SKM-1 treated with dmso at 0.1 percent for 144 hours (cell line): ENCODE results near the gene PIM2.

Source experiments
- DNase-seq: peaks from one replicate; lab custom pipeline; 2025; ENCODE audit not compliant: unreplicated experiment; lab: John Stamatoyannopoulos, UW

Gene PIM2

DNA sequence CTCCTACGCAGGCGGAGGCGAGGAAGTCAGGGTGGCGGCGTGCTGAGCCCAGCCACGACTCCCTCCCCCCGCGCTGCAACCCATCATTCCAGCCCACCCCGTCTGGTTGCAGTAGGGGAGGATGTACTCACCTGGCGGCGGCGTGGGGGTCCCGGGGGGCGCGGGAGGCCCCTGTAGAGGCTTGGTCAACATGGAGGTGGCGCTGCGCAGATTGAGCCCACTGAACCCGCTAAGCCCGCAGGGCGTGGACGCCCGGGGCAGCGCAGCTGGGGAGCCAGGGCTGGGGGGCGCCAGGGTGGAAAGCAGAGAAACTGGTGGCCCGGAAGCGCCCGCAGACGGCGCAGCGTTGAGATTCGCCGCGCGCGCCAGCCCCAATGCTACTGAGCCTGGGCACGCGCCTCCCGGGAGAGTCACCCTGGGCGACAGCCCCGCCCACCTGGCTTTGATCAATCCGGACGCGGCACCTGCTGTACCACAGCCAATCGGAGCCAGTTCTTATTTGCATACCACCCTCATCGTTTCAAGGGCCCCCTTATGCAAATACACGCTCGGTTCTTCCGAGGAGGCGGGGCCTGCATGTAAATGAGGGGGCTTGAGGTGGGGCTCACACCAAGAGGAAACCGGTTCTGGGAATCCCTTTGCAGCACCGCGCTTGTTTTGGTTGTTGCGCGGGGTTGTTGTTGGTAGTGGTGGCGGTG is at the start of gene PIM2:
PIM2 (minus strand) TSS at position 382 of the 698 bp plus-strand sequence; CDS start at position 192, 190 bp downstream.
- peak; percentile 84 for DNase-seq

DNA sequence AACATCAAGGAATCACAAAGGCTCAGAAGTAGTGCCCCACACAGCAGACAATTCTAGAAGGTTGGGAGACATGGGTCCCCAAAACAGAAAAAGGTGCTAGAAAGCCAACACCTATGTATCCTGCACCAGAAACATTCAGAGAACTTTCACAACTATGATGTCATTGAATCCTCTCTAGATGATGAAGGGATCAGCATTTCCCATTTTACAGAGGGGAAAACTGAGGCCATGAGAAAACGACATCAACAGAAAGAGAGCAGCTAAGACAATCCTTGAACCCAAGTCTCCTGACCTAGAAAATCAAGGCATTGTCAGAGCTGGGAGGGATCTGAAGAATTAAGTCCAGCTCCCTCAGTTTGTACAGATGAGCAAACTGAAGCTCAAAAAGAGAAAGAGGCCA is 49.6 kb upstream of the PIM2 start:
- no peak for DNase-seq

DNA sequence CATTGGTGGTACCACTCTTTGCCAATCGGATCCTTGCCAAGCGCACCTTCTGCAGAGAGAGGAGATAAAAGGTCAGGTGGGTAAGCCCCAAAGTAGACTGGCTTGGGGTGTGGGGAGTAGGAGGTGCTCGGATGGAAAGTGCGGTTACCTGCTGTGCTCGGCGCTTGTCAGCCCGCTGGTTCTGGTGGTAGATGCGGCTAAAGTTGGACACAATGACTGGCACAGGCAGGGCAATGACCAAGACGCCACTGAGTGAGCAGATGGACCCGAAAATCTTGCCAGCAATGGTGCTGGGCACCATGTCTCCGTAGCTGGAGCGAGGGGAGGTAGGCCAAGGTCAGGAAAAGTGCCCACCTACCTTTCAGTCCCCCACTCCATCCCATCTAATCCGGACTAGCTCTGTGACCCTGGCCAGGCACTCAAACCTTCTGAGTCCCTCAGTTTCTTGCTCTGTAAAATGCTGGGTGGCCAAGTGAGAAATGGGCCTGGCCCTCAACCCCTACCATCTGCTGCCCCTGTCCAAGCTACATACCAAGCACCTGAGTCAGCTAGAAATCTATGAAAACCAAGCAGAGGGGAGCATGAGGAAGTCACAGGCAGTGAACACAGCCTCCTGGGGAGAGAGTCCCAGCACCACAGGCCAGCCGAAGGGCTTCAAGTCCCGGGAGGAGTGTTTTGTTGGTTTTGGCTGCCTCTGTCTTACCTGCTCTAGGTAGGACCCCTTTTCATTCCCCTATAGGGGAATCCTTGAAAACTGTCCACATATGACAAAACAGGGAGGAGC is 48.2 kb upstream of the PIM2 start:
- no peak for DNase-seq

DNA sequence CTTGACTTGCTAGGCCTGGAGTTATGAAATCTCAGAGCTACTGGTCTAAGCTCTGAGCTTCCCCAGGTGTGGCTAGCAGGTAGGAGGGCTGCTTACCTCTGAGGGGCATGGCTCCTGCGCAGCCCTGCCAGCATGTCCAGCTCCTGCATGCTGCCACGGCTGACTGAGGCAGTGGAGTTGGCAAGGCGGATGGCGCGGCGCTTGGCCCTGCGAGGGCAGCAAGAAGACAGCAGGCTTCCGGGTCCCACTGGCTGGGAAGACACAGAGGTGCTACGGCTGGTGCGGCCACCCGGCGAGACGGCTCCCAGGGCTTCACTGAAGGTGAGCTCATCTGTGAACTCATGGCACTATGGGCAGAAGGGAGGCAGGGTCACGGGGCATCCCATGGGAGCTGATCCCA is 47.1 kb upstream of the PIM2 start:
- DNase-seq, result no peak

DNA sequence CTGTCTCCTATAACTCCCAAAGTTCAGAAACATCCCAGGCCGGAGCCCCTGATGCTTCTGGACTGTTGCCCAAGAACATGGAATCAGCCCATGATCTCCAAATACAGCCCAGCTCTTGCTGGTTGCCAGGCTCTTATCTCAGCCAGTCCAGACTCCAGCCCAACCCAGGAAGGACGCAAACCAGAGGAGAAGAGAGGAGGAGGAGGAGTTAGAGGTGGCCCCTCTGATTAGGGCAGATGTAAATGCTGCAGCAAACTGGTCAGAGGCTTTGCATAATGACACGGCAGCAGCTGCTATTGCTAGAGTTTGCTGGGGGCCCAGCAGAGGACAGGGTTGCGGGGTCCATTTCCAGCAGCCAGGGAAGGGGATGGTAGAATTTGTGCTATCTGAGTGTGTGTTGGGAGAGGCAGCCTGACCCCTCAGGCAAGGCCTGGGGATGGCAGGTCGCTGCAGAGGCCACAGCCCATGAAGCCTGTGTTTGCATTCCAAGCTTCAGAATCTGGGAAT is 42.8 kb upstream of the PIM2 start:
- DNase-seq, result no peak

DNA sequence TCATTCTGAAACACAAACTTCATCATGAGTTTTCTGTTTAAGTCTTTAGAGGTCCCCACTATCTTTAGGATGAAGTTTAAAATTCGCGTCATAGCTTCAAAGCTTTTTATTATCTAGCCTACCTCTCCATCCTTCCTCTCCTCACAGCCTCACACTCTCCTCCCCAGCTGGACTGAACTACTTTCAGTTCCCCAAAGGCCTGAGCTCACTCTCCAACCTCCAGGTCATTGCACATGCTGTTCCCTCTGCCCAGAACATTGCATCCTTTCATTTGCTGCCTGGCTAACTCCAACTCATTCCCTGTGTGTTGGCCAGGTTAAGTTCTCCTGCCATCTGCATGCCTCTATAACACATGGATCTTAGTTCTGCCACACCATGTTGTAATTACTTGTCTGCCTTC is 41.5 kb upstream of the PIM2 start:
- no peak for DNase-seq

DNA sequence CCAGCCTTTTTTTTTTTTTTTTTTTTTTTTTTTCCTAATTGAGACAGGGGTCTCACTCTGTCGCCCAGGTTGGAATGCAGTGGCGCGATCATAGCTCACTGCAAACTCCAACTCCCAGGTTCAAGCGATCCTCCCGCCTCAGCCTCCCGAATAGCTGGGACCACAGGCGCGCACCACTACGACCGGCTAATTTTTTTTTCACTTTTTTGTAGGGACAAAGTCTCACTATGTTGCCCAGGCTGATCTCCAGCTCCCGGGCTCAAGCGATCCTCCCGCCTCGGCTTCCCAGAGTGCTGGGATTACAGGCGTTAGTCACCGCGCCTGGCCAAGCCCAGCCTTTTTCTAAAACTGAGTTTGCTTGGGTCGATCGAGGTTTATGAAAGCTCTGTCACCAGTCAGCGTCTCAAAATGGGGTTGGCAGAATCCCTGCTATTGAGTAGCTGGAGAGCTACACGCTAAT is 39.8 kb upstream of the PIM2 start:
- no peak for DNase-seq

DNA sequence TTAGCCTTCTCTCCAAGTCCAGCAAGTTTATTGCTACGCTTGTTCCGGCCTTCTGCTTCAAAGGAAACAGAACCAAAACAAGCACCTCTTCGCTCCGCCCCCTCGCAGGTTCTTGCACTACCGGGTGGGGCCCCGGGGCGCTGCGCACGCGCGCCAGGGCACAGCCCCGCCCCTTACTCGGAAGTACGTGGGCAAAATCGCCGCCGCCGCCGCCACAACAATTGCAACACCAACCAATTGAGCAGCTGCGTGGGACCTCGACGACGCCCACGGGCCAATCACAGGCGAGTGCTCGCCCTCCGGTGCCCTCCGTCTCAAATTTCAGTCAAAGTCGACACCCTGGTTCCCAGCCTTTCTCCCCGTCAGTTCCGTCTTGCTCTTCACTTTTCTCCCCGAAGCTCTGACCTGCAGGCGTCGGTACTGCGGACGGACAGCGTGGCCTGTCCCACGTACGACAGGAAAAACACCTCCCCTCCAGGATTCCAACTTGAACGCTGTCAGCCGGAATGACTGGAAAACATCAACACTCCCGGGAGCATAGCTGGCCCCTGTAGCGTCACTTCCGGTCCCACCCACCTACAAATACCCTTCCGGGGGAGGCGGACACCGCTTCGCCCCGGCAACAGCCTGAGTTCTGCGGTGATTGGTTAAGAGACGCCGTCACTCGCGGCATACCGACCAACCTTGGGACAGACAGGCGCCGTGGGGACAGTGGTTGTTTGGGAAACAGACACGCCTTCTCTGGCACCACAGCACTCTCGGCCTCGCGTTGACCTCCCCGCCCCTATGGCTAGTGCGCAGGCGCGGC is 39.2 kb upstream of the PIM2 start:
- peak; percentile 89 for DNase-seq

DNA sequence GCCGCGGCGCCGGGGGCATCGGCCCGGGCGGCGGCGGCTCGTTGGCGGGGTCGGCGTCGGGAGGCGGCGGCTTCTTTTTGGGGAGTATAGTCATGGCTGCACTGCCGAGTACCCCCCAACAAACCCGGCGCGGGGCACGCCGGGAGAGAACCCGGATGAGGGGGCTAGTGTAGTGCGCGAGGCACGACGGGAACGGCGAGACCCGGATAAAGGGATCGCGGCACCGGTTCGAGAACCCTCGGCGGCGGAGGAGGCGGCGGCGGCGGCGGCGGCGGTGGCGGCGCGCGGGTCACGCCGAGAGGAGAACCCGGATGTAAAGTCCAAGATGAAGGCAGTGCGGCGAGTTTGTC is 38.6 kb upstream of the PIM2 start, which contains the start of gene OTUD5:
OTUD5 (minus strand) TSS at position 131 of the 350 bp plus-strand sequence; CDS start at position 94, 37 bp downstream.
- no peak for DNase-seq

DNA sequence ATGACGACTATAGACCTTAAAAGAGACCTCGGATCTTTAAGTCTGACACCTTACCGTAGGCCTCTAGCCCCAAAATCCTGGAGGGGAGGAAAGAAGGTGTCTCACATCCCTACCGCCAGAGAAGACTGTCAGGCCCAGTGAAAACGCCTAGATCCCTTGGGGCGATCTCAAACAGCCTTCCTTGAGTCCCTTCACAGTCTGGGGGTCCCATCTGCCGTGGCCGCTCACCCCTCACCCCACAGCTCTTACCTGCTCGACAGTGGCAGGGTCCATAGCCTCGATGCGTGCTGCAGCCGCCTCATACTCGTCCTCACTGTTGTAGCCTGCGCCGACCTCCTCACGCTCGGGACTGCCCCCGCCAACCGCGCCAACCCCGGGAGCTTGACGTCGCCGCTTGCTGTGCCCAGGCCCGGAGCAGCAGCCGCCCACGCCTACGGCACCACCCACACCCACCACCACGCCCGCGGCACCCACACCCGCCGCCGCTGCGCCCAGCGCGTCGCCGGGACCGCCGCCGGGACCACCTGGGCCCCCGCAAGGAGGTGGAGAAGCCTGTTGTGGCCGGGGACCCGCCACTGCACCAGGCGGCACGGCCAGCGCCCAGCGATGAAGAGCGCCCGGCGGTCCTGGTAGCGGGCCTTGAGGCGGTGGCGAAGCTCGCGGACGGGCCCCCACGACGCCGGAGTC is 38.0 kb upstream of the PIM2 start:
- DNase-seq, result no peak

DNA sequence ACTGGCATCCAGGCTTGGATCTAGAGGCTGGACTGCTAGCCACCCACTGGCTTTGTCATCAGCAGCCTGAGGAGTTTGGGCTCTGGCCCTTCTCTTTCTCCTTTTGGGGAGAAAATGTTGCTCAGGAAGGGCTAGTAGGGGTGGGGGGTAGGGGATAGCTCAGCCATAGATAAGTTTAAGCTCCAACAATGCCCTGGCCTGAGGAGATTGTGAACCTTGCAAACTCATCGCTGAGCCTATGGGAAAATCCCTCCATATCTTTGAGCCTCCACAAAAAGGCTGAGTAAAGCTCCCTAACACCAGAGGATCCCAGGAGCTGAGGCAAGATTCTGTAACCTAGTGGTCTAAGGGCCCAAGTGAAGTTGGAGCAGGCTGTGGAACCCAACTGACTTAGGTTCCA is 29.8 kb upstream of the PIM2 start:
- DNase-seq, result no peak

DNA sequence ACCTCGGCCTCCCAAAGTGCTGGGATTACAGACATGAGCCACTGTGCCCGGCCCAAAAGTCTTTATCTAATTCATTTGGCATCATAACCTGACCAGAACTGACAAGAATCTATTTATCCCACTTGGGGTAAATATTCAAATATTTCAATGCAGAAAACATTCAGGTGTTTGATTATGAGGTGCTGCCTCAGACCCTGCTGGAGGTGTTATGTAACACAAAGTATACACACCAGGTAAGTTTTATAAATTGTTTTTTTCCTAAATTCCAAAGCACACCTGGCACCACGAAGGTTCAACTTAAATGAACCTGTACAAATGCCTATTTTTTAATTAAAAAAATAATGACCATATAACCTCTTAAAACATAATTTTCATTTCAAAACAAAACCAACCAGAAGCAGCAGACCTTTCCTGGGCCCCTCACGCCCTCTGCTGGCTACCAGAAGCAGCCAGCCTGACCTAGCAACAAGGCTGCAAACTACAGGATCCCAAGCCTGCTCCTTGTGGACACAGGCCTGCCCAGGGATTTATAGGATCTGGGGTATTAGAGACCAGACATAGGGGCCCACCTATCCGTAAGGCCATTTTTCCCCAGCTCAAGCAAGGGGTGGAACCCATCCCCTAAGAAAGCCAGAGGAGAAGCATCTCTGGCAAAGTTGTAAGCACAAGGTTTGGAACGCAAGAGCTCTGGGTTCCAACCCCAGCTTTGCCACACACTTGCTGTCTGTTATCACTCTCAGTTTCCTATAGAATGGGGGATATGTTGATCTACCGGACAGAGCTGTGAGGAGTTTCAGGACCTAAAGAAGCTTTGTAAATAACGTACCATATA is 26.9 kb upstream of the PIM2 start:
- peak; percentile 36 for DNase-seq

DNA sequence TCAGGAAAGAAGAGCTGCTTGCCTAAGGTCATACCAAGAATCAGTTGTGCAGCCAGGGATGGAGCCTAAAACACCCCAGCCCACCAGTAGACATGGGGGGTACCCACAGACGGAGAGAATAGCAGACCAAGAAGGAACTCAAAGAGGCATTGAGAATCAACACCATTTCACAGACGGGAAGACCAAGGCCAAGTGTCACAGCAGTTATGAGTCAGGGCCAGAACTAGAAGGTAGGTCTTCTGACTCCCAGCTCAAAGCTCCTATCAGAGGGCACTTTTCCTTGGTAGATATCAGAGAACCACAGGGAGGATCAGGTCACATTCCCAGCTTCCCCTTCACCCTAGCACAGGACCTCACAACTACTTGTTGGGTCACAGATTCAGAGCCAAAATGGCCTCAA is 24.1 kb upstream of the PIM2 start:
- no peak for DNase-seq

DNA sequence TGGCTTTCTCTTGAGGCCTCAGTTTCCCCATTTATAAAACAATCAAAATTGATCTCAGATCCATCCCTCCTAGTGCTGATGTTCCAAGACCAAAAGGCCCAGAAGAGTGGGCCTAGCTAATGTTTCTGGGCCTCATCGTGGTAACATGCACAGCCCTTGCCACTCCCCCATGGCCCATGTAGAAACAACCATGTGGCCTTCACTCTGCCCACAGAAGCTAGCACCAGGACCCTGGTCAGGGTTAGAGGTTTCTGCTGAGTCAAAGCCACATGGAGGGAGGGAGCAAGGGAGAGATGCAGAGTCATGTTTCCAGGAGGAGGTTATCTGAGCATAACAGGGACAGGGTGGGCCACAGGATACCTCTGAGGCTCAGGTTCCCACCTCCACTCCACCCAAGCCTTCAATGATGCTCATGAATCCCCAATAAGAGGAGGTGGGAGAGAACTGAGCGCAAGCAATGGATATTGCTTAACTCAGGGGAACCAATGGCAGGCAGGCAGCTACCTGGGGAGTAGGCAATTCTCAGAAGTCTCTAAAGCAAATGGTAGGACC is 21.7 kb upstream of the PIM2 start:
- DNase-seq, result no peak

DNA sequence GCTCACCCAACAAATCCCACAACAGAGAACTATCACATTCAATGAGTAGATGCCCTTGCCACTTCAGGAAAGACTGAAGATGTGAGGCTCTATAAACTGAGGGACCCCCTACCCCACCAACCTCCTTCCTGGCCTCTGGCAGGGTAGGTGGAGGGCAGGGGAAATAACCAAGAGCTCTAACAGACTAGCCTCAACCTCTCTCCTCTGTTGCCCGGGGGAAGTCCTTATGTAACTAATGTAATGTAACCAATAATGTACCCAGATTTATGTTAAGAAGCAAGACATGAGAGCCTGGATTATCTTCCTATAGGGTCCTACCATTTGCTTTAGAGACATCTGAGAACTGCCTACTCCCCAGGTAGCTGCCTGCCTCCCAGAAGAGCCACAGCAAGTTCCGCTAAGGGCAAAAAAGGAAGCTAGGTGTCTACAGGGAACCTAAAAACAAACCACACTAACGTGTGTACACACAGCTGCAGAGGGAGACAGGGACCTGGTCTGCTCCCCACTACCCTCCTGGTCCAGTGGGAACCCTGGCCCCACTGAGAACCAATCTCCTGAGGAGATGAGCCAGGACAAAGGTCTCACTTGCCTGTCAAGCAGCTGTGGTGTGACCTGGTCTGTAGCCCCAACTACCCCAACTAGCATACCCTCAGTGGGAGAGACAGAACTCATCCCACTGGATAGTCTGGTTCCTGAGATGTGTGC is 20.9 kb upstream of the PIM2 start:
- DNase-seq, result no peak

DNA sequence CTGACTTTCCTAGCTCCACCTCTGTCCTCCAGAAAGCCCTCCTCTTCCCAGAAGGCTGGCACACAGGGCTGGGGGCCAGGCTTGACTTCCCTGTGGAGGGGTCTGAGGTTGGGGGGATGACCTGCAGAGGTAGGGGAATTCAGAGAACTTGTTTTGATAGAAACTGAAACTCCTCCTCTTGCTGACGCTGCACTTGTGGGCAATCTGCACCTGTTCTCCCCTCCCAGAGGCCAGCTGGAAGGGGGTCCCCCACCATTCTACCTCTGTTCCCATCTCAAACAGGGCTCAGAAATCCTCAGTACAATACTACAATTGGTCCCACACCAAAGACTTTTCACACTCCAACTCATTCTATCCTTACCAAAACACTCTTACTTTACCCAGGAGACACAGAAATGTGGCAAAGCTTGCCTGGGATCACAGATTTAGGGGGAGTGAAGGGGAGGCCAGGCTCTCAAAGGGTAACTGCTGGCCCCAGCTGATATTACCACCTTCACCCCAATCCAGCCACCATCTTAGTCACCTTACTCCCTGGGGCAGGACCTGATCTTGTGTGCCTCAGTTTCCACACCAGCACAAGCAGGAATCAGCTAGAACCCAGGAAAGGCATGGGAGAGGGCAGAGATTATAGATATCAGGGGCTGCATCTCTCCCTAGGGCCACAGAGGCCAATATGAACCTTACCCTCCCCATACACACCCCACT is 20.0 kb upstream of the PIM2 start:
- DNase-seq, result no peak

DNA sequence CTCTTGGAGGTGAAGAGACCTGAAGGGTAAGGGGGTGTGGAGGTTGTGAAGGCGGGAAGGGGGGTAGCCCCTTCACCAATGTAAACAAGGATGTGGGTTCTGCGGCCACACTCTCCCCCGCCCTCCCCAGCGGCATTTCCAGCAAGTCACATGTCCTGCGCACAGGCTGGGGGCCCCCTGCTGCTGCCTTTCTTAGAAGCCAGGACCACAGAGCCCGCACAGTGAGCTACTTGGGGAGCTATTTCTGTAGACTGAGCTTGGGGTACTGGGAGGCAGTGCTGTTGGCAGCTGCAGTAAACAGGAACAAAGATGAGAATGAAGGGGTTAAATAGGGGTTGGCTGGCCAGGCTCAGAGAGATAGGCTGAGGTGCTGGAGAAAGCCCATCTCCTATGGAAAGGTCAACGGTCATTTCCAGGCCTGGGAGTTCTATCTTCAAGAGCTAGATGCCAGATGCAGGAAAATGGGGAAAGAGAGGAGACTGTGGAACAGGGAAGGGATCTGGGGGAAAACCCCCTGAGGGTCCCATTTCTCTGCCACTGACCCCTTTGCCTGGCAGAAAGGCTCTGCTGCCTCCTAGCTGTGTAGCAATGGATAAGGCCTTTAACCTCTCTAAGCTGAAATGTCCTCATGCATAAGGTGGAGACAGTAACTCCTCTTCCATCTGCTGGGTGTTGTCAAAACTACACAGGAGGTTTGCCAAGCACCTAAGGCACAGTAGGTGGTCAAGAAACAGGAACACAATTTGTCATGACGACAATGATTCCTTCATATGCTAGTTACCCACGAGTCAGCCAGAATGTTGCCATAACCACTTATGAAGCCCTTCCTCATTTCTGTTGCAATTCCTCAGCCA is 18.5 kb upstream of the PIM2 start:
- DNase-seq, result peak; percentile 87
